Esophagus muscularis mucosa (tissue), 3 donors: ENCODE data around the gene GLB1L.

ENCODE experiments used
- CTCF ChIP-seq, 3 experiments: fragments of 200-600 bp in 2 of 3; fragments of 450-650 bp in 1 of 3; sonication (generic) in 2 of 3; IDR thresholded peaks; one replicate each; pipeline ENCODE4 v1.5.1; 2017 to 2019; ENCODE audit warnings: antibody characterized with exemption in 3 of 3, mild to moderate bottlenecking in 2 of 3, moderate library complexity in 1 of 3
- EP300 ChIP-seq: sonication (generic); formaldehyde crosslinking; IDR thresholded peaks from one replicate; pipeline ENCODE4 v1.6.1; 2017; ENCODE audit warnings: antibody characterized with exemption

- TF ChIP-seq EP300 (no peak), CTCF (IDR thresholded peaks at IDR 0.05) (no peak)
Observed at GRCh38 chr2:219279916-219280516, 34.8 kb upstream of the GLB1L start.
